Endothelial cell of umbilical vein (primary cell): ENCODE measurements around the gene SRSF3. TPM values are rescaled to one million over a fixed set of nuclear protein-coding genes. Genes with fewer than 3 reads are reported as not detected.

Source experiments
- BruUV-seq: library from RNA; stranded (reverse); fragments of 400-500 nt; replicated peaks from 2 replicates; lab custom pipeline; 2021; lab: Mats Ljungman, UMichigan
- CTCF ChIA-PET: fragments of 300-600, 350-600 bp; sonication (Branson Sonifier 250); formaldehyde crosslinking; loops from one replicate; lab custom pipeline; 2021; ENCODE audit warnings: antibody characterized with exemption, inconsistent platforms; lab: Charles Lee
- POLR2A ChIA-PET: fragments of 300-600, 350-600 bp; sonication (Branson Sonifier 250); formaldehyde crosslinking; loops from one replicate; lab custom pipeline; 2021; ENCODE audit warnings: antibody characterized with exemption, inconsistent platforms; lab: Charles Lee
- DNase-seq: peaks from one replicate; pipeline ENCODE4 v3.0.0-alpha.2; 2011; ENCODE audit warnings: low read depth, low spot score
- FAIRE-seq: peaks from 2 replicates; lab custom pipeline; 2011; peaks lifted over from hg19 to GRCh38; lab: Jason Lieb, UNC
- H2AFZ ChIP-seq: 2 replicates; pipeline ENCODE4 v1.6.0; 2012; ENCODE audit warnings: low read depth, low read length, control low read depth, inconsistent platforms
- H3K27ac ChIP-seq: 2 replicates; pipeline ENCODE4 v1.5.1; 2011; ENCODE audit warnings: low read depth, mild to moderate bottlenecking, control low read depth, low read length, moderate library complexity; ENCODE audit not compliant: insufficient read depth
- H3K27me3 ChIP-seq, 2 experiments: 2 replicates each; pipeline versions ENCODE4 v1.6.0 to v1.6.1; 2011; ENCODE audit warnings: low read length in 2 of 2, mixed read lengths in 1 of 2; ENCODE audit not compliant: control insufficient read depth in 2 of 2, insufficient read depth in 2 of 2
- H3K36me3 ChIP-seq, 2 experiments: 2 replicates in 1 of 2; 3 replicates in 1 of 2; pipeline ENCODE4 v1.5.1; 2011; ENCODE audit warnings: low read length in 2 of 2, mild to moderate bottlenecking in 1 of 2, moderate library complexity in 1 of 2; ENCODE audit not compliant: control insufficient read depth in 2 of 2, insufficient read depth in 2 of 2; ENCODE audit errors: extremely low read depth in 1 of 2
- H3K4me1 ChIP-seq: 3 replicates; pipeline ENCODE4 v1.5.1; 2011; ENCODE audit warnings: mild to moderate bottlenecking, low read length; ENCODE audit not compliant: control insufficient read depth, insufficient read depth; ENCODE audit errors: extremely low read depth
- H3K4me2 ChIP-seq: 2 replicates; pipeline ENCODE4 v1.6.1; 2011; ENCODE audit warnings: low read length, control low read depth, mixed read lengths; ENCODE audit not compliant: insufficient read depth
- H3K4me3 ChIP-seq, 3 experiments: fragments of 200-600 bp in 1 of 3; sonication (generic), shearing (Covaris generic) in 1 of 3; replicated peaks in 1 of 3; 2 replicates each; pipeline ENCODE4 v1.5.1; 2011 to 2016; ENCODE audit warnings: control low read depth in 3 of 3, low read length in 3 of 3, mild to moderate bottlenecking in 2 of 3, inconsistent platforms in 1 of 3, low read depth in 1 of 3, moderate library complexity in 1 of 3; ENCODE audit not compliant: insufficient read depth in 1 of 3
- H3K79me2 ChIP-seq: 2 replicates; pipeline ENCODE4 v1.6.0; 2012; ENCODE audit warnings: low read length, inconsistent platforms; ENCODE audit not compliant: control insufficient read depth, insufficient read depth
- H3K9ac ChIP-seq: replicated peaks from 2 replicates; pipeline ENCODE3; 2011; ENCODE audit warnings: low read length, control low read depth; ENCODE audit not compliant: insufficient read depth; ENCODE audit errors: extremely low read depth
- H3K9me1 ChIP-seq: replicated peaks from 3 replicates; pipeline ENCODE4 v1.6.0; 2011; ENCODE audit warnings: mild to moderate bottlenecking, low read length; ENCODE audit not compliant: control insufficient read depth, insufficient read depth; ENCODE audit errors: extremely low read depth
- H3K9me3 ChIP-seq: replicated peaks from 2 replicates; pipeline ENCODE4 v1.5.1; 2012; ENCODE audit warnings: low read length, inconsistent platforms; ENCODE audit not compliant: control insufficient read depth, insufficient read depth
- H4K20me1 ChIP-seq: replicated peaks from 2 replicates; pipeline ENCODE3; 2011; ENCODE audit warnings: mild to moderate bottlenecking, low read length; ENCODE audit not compliant: control insufficient read depth, insufficient read depth; ENCODE audit errors: extremely low read depth
- CTCF ChIP-seq, 2 donors: IDR thresholded peaks; 1 replicate in 1 of 2; 2 replicates in 1 of 2; pipeline ENCODE4 v1.5.1; 2011; ENCODE audit warnings: low read length in 2 of 2, mild to moderate bottlenecking in 2 of 2, moderate library complexity in 2 of 2, control low read depth in 1 of 2, inconsistent platforms in 1 of 2, low read depth in 1 of 2; ENCODE audit not compliant: insufficient read depth in 1 of 2; ENCODE audit errors: extremely low read depth in 1 of 2
- EZH2 ChIP-seq: IDR thresholded peaks from 2 replicates; pipeline ENCODE4 v1.6.1; 2012; ENCODE audit warnings: borderline replicate concordance, low read depth, mild to moderate bottlenecking, moderate library complexity, low read length, inconsistent platforms; ENCODE audit not compliant: severe bottlenecking
- POLR2A ChIP-seq: IDR thresholded peaks from 2 replicates; pipeline ENCODE4 v1.6.1; 2012; ENCODE audit warnings: low read depth, mild to moderate bottlenecking, control low read depth, low read length
- POLR2AphosphoS5 ChIP-seq: IDR thresholded peaks from 2 replicates; pipeline ENCODE4 v1.6.1; 2012; ENCODE audit warnings: low read depth, mild to moderate bottlenecking, control low read depth, low read length, moderate library complexity; ENCODE audit not compliant: insufficient read depth
- dilution Hi-C: fragments of 300-500 bp; cut with MboI; formaldehyde crosslinking; loops from one replicate; pipeline ENCODE4 v1.15.0; 2019; ENCODE audit warnings: low sequenced_read_pairs; ENCODE audit not compliant: extremely low pct_ligation_motif_present
- intact Hi-C: fragments of 100-400 bp; cut with micrococcal nuclease; formaldehyde crosslinking; loops from one replicate; pipeline ENCODE4 v1.10.0; 2022
- polyA plus RNA-seq, 4 experiments: library from polyadenylated mRNA; depleted of rRNA in 3 of 4; stranded (reverse) in 3 of 4; unstranded in 1 of 4; fragments of >200 nt; gene quantifications; 2 replicates each; pipeline versions ENCODE4 v1.2.1 to v1.2.3, GENCODE V29; 2011 to 2012; ENCODE audit warnings: missing spikeins in 1 of 4
- total RNA-seq: library from RNA; stranded (reverse); gene quantifications from 2 replicates; pipeline ENCODE4 v1.2.3, GENCODE V29; 2021

SRSF3 gene
- total and polyA plus RNA-seq, 2 donors (not counting 3 experiments of a cell fraction or from before 2014, with no cell fraction given), result 317 to 393 TPM

DNA sequence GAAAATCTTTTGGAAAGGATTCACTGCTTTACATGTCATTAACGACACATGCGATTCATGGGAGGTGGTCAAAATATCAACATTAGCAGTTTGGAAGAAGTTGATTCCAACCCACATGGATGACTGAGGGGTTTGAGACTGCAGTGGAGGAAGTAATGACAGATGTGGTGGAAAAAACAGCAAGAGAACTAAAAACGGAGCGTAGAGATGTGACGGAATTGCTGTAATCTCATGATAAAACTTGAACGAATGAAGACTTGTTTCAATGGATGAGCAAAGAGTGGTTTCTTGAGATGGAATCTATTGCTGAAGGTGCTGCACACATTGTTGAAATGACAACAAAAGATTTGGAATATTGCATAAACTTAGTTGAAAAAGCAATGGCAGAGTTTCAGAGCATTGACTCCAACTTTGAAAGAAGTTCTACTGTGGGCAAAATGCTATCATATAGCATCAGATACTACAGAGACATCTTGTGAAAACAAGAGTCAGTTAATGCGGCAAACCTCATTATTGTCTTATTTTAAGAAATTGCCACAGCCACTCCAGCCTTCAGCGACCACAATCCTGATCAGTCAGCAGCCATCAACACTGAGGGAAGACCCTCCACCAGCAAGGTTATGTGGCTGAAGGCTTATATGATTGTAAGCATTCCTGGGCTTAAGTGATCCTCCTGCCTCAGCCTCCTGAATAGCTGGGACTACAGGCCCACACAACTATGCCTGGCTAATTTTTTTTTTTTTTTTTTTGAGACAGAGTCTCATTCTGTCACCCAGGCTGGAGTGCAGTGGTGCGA is 19.2 kb downstream of the SRSF3 start:
- peaks cover 2% of the 10 kb centered on the region for H4K20me1 ChIP-seq
- TF ChIP-seq POLR2A (no peak), EZH2 (no peak), POLR2AphosphoS5 (no peak)
- H3K4me2 ChIP-seq, result no peak overlapping the region
- peaks cover 10% of the 10 kb centered on the region for H3K4me1 ChIP-seq
- H2AFZ ChIP-seq, result no peak overlapping the region
- H3K9me1 ChIP-seq, result no peaks in the 10 kb centered on the region
- ChIA-PET POLR2A (no interaction called here), CTCF (interaction anchor here (1.6 to 3.0 kb wide), 2 partner anchors 111 to 146 kb away, joined by 3 to 79 read pairs; no protein-coding TSS in a partner anchor)
- no peaks in the 10 kb centered on the region for H3K79me2 ChIP-seq
- no TSS peak for BruUV-seq
- dilution Hi-C loops, result loop anchor here (10.0 kb wide), 1 partner anchor 71 kb away; no protein-coding TSS in a partner anchor
- no peak overlapping the region for H3K27ac ChIP-seq
- DNase-seq (no peak), FAIRE-seq (no peak)
- H3K9ac ChIP-seq, result no peak overlapping the region
- no peaks in the 10 kb centered on the region for H3K27me3 ChIP-seq
- H3K36me3 ChIP-seq, result peaks cover 2 to 9% of the 10 kb centered on the region in 2 experiments
- intact Hi-C loops, result no loop called here
- H3K4me3 ChIP-seq, result no peak overlapping the region
- H3K9me3 ChIP-seq, result no peaks in the 10 kb centered on the region

- Histone ChIP-seq H2AFZ (no peak overlapping the region), H3K9ac (no peak overlapping the region), H3K27me3 (no peaks in the 10 kb centered on the region), H4K20me1 (no peaks in the 10 kb centered on the region), H3K27ac (no peak overlapping the region), H3K79me2 (no peaks in the 10 kb centered on the region), H3K36me3 (peaks cover 2 to 4% of the 10 kb centered on the region in 2 experiments), H3K4me3 (no peak overlapping the region), H3K4me1 (peaks cover 17% of the 10 kb centered on the region), H3K9me3 (no peaks in the 10 kb centered on the region), H3K9me1 (no peaks in the 10 kb centered on the region), H3K4me2 (no peak overlapping the region)
- CTCF ChIA-PET, result interaction anchor here (0.7 to 3.8 kb wide), 44 partner anchors 9 to 404 kb away, joined by 3 to 108 read pairs (median 6); partner anchors contain the start of gene CDKN1A
- POLR2A ChIA-PET, result interaction anchor here (0.7 to 2.0 kb wide), 6 partner anchors 15 to 68 kb away, joined by 3 to 12 read pairs (median 4); partner anchors contain the start of gene CDKN1A
- no TSS peak for BruUV-seq
- intact Hi-C loops (loop anchor here (1.0 to 2.0 kb wide), 3 partner anchors 66 to 144 kb away; no protein-coding TSS in a partner anchor), dilution Hi-C loops (loop anchor here (10.0 kb wide), 1 partner anchor 70 kb away; no protein-coding TSS in a partner anchor)
- TF ChIP-seq POLR2AphosphoS5 (no peak), CTCF (IDR thresholded peaks at IDR 0.05; ENCODE audit: extremely low read depth in 1 of 2, insufficient read depth in 1 of 2, low read depth in 1 of 2, low read length in 2 of 2) (peak; percentile 65 to 74)
- FAIRE-seq (no peak), DNase-seq (peak; percentile 85)
Measured at GRCh38 chr6:36615018-36615761, 21.0 kb downstream of the SRSF3 start.
